HFFc6 (cell line): ENCODE measurements around the gene P2RY2. TPM values are rescaled to one million over a fixed set of nuclear protein-coding genes. Genes with fewer than 3 reads are reported as not detected.

Experiments used
- DNase-seq: peaks from one replicate; pipeline ENCODE4 v3.0.0-alpha.2; 2018
- H3K27ac Mint-ChIP-seq: 2 replicates; pipeline ENCODE4 v1.8.0; 2020; ENCODE audit warnings: mild to moderate bottlenecking, mixed read lengths
- H3K27me3 Mint-ChIP-seq: 2 replicates; pipeline ENCODE4 v1.8.0; 2021; ENCODE audit warnings: mild to moderate bottlenecking, moderate library complexity, mixed read lengths; ENCODE audit not compliant: insufficient read depth
- H3K36me3 Mint-ChIP-seq: 2 replicates; pipeline ENCODE4 v1.8.0; 2021; ENCODE audit warnings: low read depth, mixed read lengths
- H3K4me1 Mint-ChIP-seq: 2 replicates; pipeline ENCODE4 v1.8.0; 2020; ENCODE audit warnings: low read depth, mixed read lengths
- H3K4me3 Mint-ChIP-seq: 2 replicates; pipeline ENCODE4 v1.8.0; 2020; ENCODE audit warnings: mild to moderate bottlenecking, moderate library complexity, mixed read lengths
- H3K9me3 Mint-ChIP-seq: 2 replicates; pipeline ENCODE4 v1.8.0; 2020; ENCODE audit warnings: mild to moderate bottlenecking, mixed read lengths
- total RNA-seq, 6 experiments: library from RNA; stranded (reverse); fragmentation: NEBNext Ultra II Directional; extraction: Animal tissue kit (Norgen Biotek cat#: 25700); gene quantifications; 2 replicates in 1 of 6; 3 replicates in 5 of 6; pipeline ENCODE4 v1.2.3, GENCODE V29; 2021
- TF ChIP-seq, protein P1 (sequence below): fragments of 200-600 bp; sonication (generic); IDR thresholded peaks from 2 replicates; pipeline ENCODE4 v1.5.0; 2021; ENCODE audit warnings: antibody characterized with exemption, mild to moderate bottlenecking

P2RY2 gene
- total RNA-seq, 6 experiments from 2014 or later = 0.08 to 0.20 (median 0.16) TPM; not detected in 1

GRCh38 chr11:73243093-73243485 lies 25.0 kb downstream of the P2RY2 start:
- no peak overlapping the region for H3K4me3 Mint-ChIP-seq

DNA sequence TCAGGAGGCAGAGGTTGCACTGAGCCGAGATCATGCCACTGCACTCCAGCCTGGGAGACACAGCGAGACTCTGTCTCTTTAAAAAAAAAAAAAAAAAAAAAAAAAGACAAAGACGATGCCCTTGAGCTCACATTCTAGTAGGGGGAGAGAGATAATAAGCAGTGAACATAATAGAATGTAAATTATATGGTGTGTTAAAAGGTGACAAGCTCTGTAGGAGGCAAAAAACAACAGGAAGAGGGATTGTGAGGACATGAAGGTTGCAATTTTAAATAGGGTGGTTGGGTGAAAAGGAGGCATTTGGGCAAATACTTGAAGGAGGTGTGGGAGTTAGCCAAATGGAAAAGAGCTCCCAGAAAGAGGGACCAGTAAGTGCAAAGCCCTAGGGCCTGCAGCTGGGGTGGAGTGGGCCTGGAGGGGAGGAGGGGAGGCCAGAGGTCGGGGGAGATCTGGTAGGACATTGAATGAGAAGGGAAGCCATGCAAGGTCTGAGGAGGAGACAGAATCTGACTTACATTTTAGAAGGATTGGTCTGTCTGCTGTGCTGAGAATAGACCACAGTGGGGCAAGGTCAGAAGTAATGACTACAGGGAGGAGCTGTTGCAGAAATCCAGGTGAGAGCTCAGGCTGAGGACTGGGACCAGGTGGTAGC lies 26.6 kb downstream of the P2RY2 start:
- H3K4me3 Mint-ChIP-seq = no peak overlapping the region
- no peaks in the 10 kb centered on the region for H3K36me3 Mint-ChIP-seq
- TF ChIP-seq, protein P1, sequence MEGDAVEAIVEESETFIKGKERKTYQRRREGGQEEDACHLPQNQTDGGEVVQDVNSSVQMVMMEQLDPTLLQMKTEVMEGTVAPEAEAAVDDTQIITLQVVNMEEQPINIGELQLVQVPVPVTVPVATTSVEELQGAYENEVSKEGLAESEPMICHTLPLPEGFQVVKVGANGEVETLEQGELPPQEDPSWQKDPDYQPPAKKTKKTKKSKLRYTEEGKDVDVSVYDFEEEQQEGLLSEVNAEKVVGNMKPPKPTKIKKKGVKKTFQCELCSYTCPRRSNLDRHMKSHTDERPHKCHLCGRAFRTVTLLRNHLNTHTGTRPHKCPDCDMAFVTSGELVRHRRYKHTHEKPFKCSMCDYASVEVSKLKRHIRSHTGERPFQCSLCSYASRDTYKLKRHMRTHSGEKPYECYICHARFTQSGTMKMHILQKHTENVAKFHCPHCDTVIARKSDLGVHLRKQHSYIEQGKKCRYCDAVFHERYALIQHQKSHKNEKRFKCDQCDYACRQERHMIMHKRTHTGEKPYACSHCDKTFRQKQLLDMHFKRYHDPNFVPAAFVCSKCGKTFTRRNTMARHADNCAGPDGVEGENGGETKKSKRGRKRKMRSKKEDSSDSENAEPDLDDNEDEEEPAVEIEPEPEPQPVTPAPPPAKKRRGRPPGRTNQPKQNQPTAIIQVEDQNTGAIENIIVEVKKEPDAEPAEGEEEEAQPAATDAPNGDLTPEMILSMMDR = no peak
- no peaks in the 10 kb centered on the region for H3K9me3 Mint-ChIP-seq
- peaks cover 56% of the 10 kb centered on the region for H3K4me1 Mint-ChIP-seq
- H3K27ac Mint-ChIP-seq = no peak overlapping the region
- H3K27me3 Mint-ChIP-seq = peaks cover 2% of the 10 kb centered on the region; the same call in 1 of the 2 replicates
- no peak for DNase-seq

More at GRCh38 chr11:73243093-73243485, 25.0 kb downstream of the P2RY2 start:
- peaks cover 46% of the 10 kb centered on the region for H3K4me1 Mint-ChIP-seq
- no peaks in the 10 kb centered on the region for H3K36me3 Mint-ChIP-seq
- peak overlapping the region; percentile 75; the same call in 1 of the 2 replicates for H3K27ac Mint-ChIP-seq
- H3K9me3 Mint-ChIP-seq = no peaks in the 10 kb centered on the region
- H3K27me3 Mint-ChIP-seq = peaks cover 2% of the 10 kb centered on the region; the same call in 1 of the 2 replicates
- no peak for DNase-seq
- TF ChIP-seq, protein P1 = no peak

DNA sequence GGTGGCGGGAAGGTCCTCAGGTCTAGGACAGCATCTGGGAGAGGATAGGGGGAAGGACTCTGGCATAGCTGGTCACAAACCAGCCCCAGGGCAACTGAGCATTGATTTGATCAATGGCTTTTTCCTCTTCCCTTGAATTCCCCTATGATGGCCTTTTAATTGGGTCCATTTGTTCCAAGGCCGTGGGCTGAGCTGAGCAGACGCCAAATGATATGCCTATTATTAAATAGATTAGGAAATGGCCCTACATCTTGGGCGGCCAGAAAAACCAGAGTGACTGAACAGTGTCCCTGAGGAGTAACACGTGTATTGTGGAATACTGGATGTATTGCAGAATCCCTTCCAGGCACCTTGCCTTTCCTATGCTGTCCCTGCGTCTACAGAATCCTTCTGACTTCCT lies 27.4 kb downstream of the P2RY2 start:
- Mint-ChIP-seq H3K27ac (no peak overlapping the region), H3K27me3 (peaks cover 2% of the 10 kb centered on the region; the same call in 1 of the 2 replicates), H3K9me3 (no peaks in the 10 kb centered on the region), H3K4me3 (no peak overlapping the region), H3K36me3 (no peaks in the 10 kb centered on the region), H3K4me1 (peaks cover 52% of the 10 kb centered on the region)
- TF ChIP-seq, protein P1 = no peak
- DNase-seq = no peak

DNA sequence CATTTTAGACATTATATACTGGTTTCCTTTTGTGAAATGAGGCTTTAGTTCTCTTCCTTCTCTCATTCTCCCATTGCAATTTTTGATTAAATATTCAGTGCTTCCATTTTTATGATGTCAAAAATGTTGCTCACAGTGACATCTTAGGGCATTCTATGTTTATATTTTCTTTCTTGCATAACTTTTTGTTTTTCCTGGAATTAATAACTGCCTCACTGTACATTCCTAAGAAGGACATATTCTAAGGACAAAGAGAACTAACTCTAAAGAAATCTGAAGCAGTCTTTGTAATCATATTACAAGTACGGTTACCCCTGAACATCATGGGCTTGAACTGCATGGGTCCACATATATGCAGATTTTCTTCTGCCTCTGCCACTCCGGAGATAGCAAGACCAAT lies 28.2 kb downstream of the P2RY2 start:
- DNase-seq = no peak
- Mint-ChIP-seq H3K27me3 (peaks cover 2% of the 10 kb centered on the region; the same call in 1 of the 2 replicates), H3K4me3 (no peak overlapping the region), H3K9me3 (no peaks in the 10 kb centered on the region), H3K36me3 (no peaks in the 10 kb centered on the region), H3K27ac (no peak overlapping the region), H3K4me1 (peaks cover 51% of the 10 kb centered on the region)
- TF ChIP-seq, protein P1 = no peak

- Mint-ChIP-seq H3K36me3 (no peaks in the 10 kb centered on the region), H3K4me1 (peaks cover 32% of the 10 kb centered on the region), H3K27ac (peak overlapping the region; percentile 8; the same call in 1 of the 2 replicates), H3K9me3 (no peaks in the 10 kb centered on the region), H3K27me3 (peaks cover 4% of the 10 kb centered on the region), H3K4me3 (no peak overlapping the region)
- DNase-seq = no peak
- TF ChIP-seq, protein P1 = no peak
Observed at GRCh38 chr11:73248526-73249185, 30.6 kb downstream of the P2RY2 start.
